NT2/D1 (cell line): ENCODE data around the gene METTL25.

ENCODE experiments used
- SUZ12 ChIP-seq: IDR thresholded peaks from 2 replicates; pipeline ENCODE4 v1.6.1; 2011; ENCODE audit not compliant: insufficient read length, insufficient read depth; ENCODE audit errors: extremely low read depth
- YY1 ChIP-seq: IDR thresholded peaks from 2 replicates; pipeline ENCODE4 v1.6.1; 2011; ENCODE audit not compliant: insufficient read length, insufficient read depth
- ZNF274 ChIP-seq: IDR thresholded peaks from 2 replicates; pipeline ENCODE4 v1.6.1; 2011; ENCODE audit warnings: mild to moderate bottlenecking, low read depth, low read length

DNA sequence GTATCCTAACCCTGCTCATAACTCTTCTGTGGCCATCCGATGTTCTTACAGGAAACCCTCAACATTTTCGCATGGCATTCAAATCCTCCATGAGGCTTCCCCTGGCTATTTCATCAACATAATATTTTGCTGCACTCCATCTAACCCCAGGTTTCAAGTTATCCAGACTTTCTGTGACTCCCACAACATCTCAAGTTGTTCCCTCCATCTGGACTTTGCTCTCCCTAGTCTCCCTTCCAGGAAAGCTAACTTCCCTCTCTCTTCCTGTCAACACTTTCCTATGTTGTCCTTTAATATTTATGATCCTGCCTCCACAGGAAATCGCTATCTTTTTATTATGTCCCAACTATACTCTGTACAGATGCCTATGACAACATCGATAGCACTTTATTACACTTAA lies 146.1 kb downstream of the METTL25 start:
- TF ChIP-seq YY1 (no peak), ZNF274 (no peak), SUZ12 (no peak)
